Mucosa of descending colon (tissue), 3 donors: ENCODE results near the gene HERC6. TPM values are rescaled to one million over a fixed set of nuclear protein-coding genes. Genes with fewer than 3 reads are reported as not detected.
A peak's percentile ranks its signal among the peaks of the same experiment; 100 is the strongest.
"Not testable (repeated sequence)": the region's sequence is repeated elsewhere in the genome, so short reads cannot be mapped to it uniquely, and the experiment has no call there.

ENCODE experiments used
- ATAC-seq: fragments of 200-7000 bp; cut with Tn5 transposase; one replicate; pipeline ENCODE4 v1.9.1; 2020; ENCODE audit warnings: mild to moderate bottlenecking, moderate library complexity
- DNase-seq, 3 donors: peaks; one replicate each; pipeline ENCODE4 v3.0.0-alpha.2; 2020
- H3K36me3 ChIP-seq: fragments of 200-600 bp; one replicate; pipeline ENCODE4 v1.8.0; 2021; ENCODE audit warnings: low read depth, mild to moderate bottlenecking
- H3K4me1 ChIP-seq: fragments of 200-600 bp; one replicate; pipeline ENCODE4 v1.8.0; 2021; ENCODE audit warnings: low read depth, mild to moderate bottlenecking
- H3K4me3 ChIP-seq: fragments of 200-600 bp; one replicate; pipeline ENCODE4 v1.8.0; 2021; ENCODE audit warnings: mild to moderate bottlenecking
- H3K9me3 ChIP-seq: fragments of 200-600 bp; one replicate; pipeline ENCODE4 v1.8.0; 2021; ENCODE audit warnings: mild to moderate bottlenecking
- CTCF ChIP-seq: fragments of 200-600 bp; IDR thresholded peaks from one replicate; pipeline ENCODE4 v1.8.0; 2022; ENCODE audit warnings: antibody characterized with exemption, mild to moderate bottlenecking
- intact Hi-C, 2 donors: fragments of 100-400 bp; cut with DNase I in 1 of 2; cut with micrococcal nuclease in 1 of 2; formaldehyde crosslinking; loops; one replicate each; pipeline versions ENCODE4 v1.11.0 to v1.11.1; 2022; cut with DNase I, micrococcal nuclease
- total RNA-seq, 3 donors: library from RNA; stranded (reverse); fragmentation: NEBNext Ultra II Directional in 2 of 3; extraction: Animal tissue kit (Norgen Biotek cat#: 25700) in 2 of 3; gene quantifications; one replicate each; pipeline versions ENCODE4 v1.2.1 to v1.2.4, GENCODE V29; 2021 to 2023
- donor health status: DM: no; HTN: no; CAD: no; lungs with moderate emphysema.
- donor health status: DM: no; HTN: no; CAD: no.
- donor health status: DM: no; HTN: yes; CAD: no.

The HERC6 gene
- total RNA-seq, 3 donors from 2014 or later, result 7.5 to 8.8 (median 8.2) TPM

DNA sequence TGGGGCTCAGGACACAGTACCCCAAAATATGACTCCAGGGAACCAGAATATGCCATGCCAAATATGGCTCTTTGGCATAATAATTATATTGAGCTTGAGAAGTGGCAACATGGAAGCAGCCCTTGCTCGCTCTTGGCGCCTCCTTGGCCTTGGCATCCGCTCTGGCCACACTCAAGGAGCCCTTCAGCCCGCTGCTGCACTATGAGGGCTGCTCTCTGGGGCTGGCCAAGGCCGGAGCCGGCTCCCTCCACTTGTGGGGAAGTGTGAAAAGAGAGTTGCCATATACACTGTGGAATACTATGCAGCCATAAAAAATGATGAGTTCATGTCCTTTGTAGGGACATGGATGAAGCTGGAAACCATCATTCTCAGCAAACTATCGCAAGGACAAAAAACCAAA is 18.4 kb upstream of the HERC6 start:
- TF ChIP-seq CTCF, result no peak
- Histone ChIP-seq H3K36me3 (no peaks in the 10 kb centered on the region), H3K4me1 (no peaks in the 10 kb centered on the region), H3K4me3 (no peak overlapping the region), H3K9me3 (no peaks in the 10 kb centered on the region)
- intact Hi-C loops, result no loop called here
- ATAC-seq (no peak), DNase-seq (no peak)

GRCh38 chr4:88360791-88361190 is 17.9 kb upstream of the HERC6 start:
- intact Hi-C loops, result no loop called here
- Histone ChIP-seq H3K4me3 (no peak overlapping the region), H3K36me3 (no peaks in the 10 kb centered on the region), H3K4me1 (no peaks in the 10 kb centered on the region), H3K9me3 (no peaks in the 10 kb centered on the region)
- ATAC-seq, result no peak
- no peak for TF ChIP-seq CTCF
- DNase-seq, result no peak

DNA sequence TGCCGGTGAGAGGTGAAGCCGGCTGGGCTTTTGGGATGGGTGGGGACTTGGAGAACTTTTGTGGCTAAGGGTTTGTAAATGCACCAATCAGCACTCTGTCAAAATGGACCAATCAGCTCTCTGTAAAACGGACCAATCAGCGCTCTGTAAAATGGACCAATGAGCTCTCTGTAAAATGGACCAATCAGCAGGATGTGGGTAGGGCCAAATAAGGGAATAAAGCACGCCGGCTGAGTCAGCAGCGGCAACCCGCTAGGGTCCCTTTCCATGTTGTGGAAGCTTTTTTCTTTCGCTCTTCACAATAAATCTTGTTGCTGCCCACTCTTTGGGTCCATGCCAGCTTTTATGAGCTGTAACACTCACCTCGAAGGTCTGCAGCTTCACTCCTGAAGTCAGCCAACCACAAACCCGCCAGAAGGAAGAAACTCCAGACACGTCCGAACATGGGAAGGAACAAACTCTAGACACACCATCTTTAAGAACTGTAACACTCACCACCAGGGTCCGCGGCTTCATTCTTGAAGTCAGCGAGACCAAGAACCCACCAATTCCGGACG is 17.4 kb upstream of the HERC6 start:
- H3K9me3 ChIP-seq, intact Hi-C loops, H3K36me3 ChIP-seq, H3K4me1 ChIP-seq, DNase-seq, ATAC-seq, H3K4me3 ChIP-seq: not testable (repeated sequence)

DNA sequence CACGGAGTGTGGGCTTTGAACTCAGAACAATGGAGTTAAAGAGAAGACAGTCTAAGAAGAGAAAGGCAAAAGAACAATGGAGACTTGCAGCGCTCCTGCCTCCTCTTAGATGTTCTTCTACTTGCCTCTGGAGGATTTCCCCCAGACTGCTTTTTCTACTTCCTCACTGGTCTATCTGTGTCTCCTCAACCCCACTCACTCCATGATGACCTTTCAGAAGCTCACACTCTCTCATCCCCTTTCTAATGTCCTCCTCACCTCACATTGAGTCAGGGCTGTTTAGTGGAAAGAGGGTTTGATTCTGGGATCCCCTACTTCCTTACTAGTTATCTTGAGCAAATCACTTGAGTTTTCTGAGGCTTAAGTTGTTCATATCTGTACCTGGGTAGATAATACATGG is 12.2 kb upstream of the HERC6 start:
- ATAC-seq, result no peak
- Histone ChIP-seq H3K9me3 (no peaks in the 10 kb centered on the region), H3K4me3 (no peak overlapping the region), H3K36me3 (no peaks in the 10 kb centered on the region), H3K4me1 (no peaks in the 10 kb centered on the region)
- TF ChIP-seq CTCF, result no peak
- intact Hi-C loops, result no loop called here
- no peak for DNase-seq

GRCh38 chr4:88367826-88368225 is 10.8 kb upstream of the HERC6 start:
- DNase-seq (no peak), ATAC-seq (no peak)
- Histone ChIP-seq H3K9me3 (no peaks in the 10 kb centered on the region), H3K4me3 (no peak overlapping the region), H3K4me1 (no peaks in the 10 kb centered on the region), H3K36me3 (no peaks in the 10 kb centered on the region)
- no peak for TF ChIP-seq CTCF
- intact Hi-C loops, result no loop called here

DNA sequence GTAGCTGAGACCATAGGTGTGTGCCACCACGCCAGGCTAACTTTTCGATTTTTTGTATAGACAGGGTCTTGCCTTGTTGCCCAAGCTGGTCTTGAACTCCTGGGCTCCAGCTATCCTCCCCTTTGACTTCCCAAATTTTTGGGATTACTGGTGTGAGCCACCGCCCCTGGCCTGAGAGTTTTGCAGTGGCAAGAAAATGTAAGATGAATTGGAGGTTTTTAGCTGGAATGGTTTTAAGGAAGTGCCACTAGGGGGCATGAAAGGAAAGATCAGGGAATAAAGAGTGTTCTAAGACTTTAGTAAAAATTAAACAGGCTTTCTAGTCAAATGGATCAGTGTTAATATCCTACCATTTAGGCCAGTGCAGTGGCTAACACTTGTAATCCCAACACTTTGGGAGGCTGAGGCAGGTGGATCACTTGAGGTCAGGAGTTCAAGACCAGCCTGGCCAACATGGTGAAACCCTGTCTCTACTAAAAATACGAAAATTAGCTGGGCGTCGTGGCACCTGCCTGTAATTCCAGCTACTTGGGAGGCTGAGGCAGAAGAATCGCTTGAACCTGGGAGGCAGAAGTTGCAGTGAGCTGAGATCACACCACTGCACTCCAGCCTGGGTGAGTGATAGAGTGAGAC is 9.4 kb upstream of the HERC6 start:
- H3K4me3 ChIP-seq, H3K4me1 ChIP-seq, H3K36me3 ChIP-seq, intact Hi-C loops, H3K9me3 ChIP-seq: not testable (repeated sequence)
- TF ChIP-seq CTCF, result peak; percentile 22
- DNase-seq (peak in 1 of 3 donors; percentile 38), ATAC-seq (peak; percentile 28)
